ENCODE results near the gene CT47A1.
"Not testable (repeated sequence)": the region's sequence is repeated elsewhere in the genome, so short reads cannot be mapped to it uniquely, and the experiment has no call there.

Gene CT47A1

GRCh38 chrX:120999413-120999812, 13.9 kb upstream of the CT47A1 start:
- Histone ChIP-seq H3K27ac (ENCODE audit: low read length) (no peak overlapping the region), H3K27me3 (ENCODE audit: insufficient read depth, low read length, poor library complexity) (no peaks in the 10 kb centered on the region), H4K20me1 (ENCODE audit: insufficient read depth, low read length) (no peaks in the 10 kb centered on the region), H3K9me3 (ENCODE audit: insufficient read depth, low read length, severe bottlenecking) (no peaks in the 10 kb centered on the region), H3K4me3 (ENCODE audit: low read depth in 1 of 2, low read length in 2 of 2) (no peak overlapping the region), H3K4me1 (ENCODE audit: insufficient read depth, low read length) (no peaks in the 10 kb centered on the region), H3K9ac (ENCODE audit: low read depth, low read length) (no peak overlapping the region), H3K4me2 (ENCODE audit: insufficient read depth, low read length) (no peak overlapping the region), H2AFZ (ENCODE audit: low read depth, low read length) (no peak overlapping the region), H3K79me2 (ENCODE audit: insufficient read depth, low read length) (no peaks in the 10 kb centered on the region), H3K36me3 (ENCODE audit: insufficient read depth, low read length) (no peaks in the 10 kb centered on the region)
- no peak for DNase-seq
- TF ChIP-seq CTCF (IDR thresholded peaks at IDR 0.05; ENCODE audit: borderline replicate concordance, extremely low read depth, low read length, poor library complexity, severe bottlenecking) (no peak), EZH2 (IDR thresholded peaks at IDR 0.05; ENCODE audit: borderline replicate concordance, low read depth, low read length, severe bottlenecking) (no peak)
- ATAC-seq (ENCODE audit: insufficient read depth, low read depth), result no peak

- not testable (repeated sequence) for H3K79me2 ChIP-seq (ENCODE audit: insufficient read depth, low read length); H3K4me1 ChIP-seq (ENCODE audit: insufficient read depth, low read length); H3K4me2 ChIP-seq (ENCODE audit: insufficient read depth, low read length); H3K27me3 ChIP-seq (ENCODE audit: insufficient read depth, low read length, poor library complexity); H3K27ac ChIP-seq (ENCODE audit: low read length); DNase-seq; H4K20me1 ChIP-seq (ENCODE audit: insufficient read depth, low read length); H2AFZ ChIP-seq (ENCODE audit: low read depth, low read length); H3K9me3 ChIP-seq (ENCODE audit: insufficient read depth, low read length, severe bottlenecking); ATAC-seq (ENCODE audit: insufficient read depth, low read depth); H3K9ac ChIP-seq (ENCODE audit: low read depth, low read length); H3K4me3 ChIP-seq (ENCODE audit: low read depth in 1 of 2, low read length in 2 of 2); H3K36me3 ChIP-seq (ENCODE audit: insufficient read depth, low read length)
These were observed 29.1 kb downstream of the CT47A1 start, which contains the start of gene CT47A7 for GRCh38 chrX:120956500-120956899. TSS of gene CT47A7 (minus strand) at chrX:120956600. CDS start at chrX:120956345, 255 bp downstream.
